Measurements from ENCODE around the gene MOB3B.

DNA sequence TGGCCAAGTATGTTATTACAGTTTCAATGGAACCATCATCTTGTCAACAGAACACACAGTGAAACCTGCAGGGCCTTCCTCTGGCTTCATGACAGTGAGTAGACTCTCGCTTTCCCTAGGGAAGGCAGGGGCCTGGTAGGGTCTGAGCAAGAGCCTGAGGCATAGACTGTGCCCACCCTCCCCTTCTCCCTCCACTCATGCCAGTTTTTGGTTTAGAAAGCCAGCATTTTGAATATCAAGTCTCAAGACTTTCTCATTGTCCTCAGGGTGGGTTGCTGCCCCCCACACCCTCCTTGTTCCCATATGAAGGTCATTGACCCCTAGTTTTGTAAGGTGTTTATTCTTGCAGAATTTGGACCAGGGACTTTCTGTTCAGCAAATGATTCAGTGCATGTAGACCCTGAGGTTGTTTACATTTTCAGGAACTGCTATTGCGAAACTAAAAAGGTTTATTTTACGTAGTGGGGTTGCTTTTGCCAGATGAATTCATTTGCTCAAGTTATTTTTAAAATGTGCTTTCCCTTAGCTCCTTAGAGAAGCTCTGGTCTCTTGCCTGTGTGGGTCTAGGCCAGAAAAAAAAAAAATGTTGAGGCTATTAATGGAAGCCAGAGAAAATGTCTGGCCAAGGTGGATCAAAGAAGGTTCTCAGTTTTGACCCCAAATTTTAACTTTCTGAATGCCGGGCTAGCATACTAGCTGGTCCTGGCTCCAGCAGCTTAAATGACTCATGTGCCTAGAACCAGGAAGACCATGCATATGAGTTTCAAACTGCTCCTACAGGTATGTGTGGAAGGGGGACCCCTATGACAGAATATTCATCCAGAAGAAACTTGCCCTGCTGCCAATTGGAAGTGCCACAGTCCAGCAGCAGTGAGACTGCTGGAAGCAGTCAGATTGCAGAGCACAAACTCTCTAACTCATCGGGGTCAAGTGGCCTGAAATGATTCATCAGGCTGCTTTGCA lies 10.1 kb upstream of the MOB3B start:
- TF ChIP-seq POLR2AphosphoS5 (IDR thresholded peaks at IDR 0.05; ENCODE audit: low read depth, low read length) (no peak), TAF1 (IDR thresholded peaks at IDR 0.05; ENCODE audit: borderline replicate concordance, insufficient read depth, low read length) (no peak)
- TF ChIP-seq, protein P1, sequence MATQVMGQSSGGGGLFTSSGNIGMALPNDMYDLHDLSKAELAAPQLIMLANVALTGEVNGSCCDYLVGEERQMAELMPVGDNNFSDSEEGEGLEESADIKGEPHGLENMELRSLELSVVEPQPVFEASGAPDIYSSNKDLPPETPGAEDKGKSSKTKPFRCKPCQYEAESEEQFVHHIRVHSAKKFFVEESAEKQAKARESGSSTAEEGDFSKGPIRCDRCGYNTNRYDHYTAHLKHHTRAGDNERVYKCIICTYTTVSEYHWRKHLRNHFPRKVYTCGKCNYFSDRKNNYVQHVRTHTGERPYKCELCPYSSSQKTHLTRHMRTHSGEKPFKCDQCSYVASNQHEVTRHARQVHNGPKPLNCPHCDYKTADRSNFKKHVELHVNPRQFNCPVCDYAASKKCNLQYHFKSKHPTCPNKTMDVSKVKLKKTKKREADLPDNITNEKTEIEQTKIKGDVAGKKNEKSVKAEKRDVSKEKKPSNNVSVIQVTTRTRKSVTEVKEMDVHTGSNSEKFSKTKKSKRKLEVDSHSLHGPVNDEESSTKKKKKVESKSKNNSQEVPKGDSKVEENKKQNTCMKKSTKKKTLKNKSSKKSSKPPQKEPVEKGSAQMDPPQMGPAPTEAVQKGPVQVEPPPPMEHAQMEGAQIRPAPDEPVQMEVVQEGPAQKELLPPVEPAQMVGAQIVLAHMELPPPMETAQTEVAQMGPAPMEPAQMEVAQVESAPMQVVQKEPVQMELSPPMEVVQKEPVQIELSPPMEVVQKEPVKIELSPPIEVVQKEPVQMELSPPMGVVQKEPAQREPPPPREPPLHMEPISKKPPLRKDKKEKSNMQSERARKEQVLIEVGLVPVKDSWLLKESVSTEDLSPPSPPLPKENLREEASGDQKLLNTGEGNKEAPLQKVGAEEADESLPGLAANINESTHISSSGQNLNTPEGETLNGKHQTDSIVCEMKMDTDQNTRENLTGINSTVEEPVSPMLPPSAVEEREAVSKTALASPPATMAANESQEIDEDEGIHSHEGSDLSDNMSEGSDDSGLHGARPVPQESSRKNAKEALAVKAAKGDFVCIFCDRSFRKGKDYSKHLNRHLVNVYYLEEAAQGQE (IDR thresholded peaks at IDR 0.05; ENCODE audit: insufficient read depth in 1 of 2, low read depth in 2 of 2, low read length in 2 of 2), result no peak

All from PFSK-1 (cell line).